Tibial nerve (tissue), 4 donors: ENCODE data around the gene C19orf33. TPM values are rescaled to one million over a fixed set of nuclear protein-coding genes. Genes with fewer than 3 reads are reported as not detected.

ENCODE experiments used
- DNase-seq, 2 donors: peaks; one replicate each; pipeline ENCODE4 v3.0.0-alpha.2; 2019; ENCODE audit warnings: low spot score in 2 of 2
- H3K27ac ChIP-seq, 4 donors: fragments of 200-600 bp; sonication (generic) in 3 of 4; one replicate each; pipeline ENCODE4 v1.5.1; 2017 to 2019; ENCODE audit warnings: mild to moderate bottlenecking in 1 of 4
- H3K27me3 ChIP-seq, 2 donors: fragments of 200-600 bp; sonication (generic) in 1 of 2; one replicate each; pipeline versions ENCODE4 v1.5.1 to v1.6.0; 2017 to 2019
- H3K36me3 ChIP-seq, 3 donors: fragments of 200-600 bp; sonication (generic); one replicate each; pipeline ENCODE4 v1.5.1; 2018 to 2019
- H3K4me1 ChIP-seq, 4 donors: fragments of 200-600 bp; sonication (generic) in 3 of 4; one replicate each; pipeline ENCODE4 v1.5.1; 2017 to 2019
- H3K4me3 ChIP-seq, 4 donors: fragments of 200-600 bp; sonication (generic) in 3 of 4; one replicate each; pipeline ENCODE4 v1.5.1; 2017 to 2019; ENCODE audit warnings: mild to moderate bottlenecking in 1 of 4, moderate library complexity in 1 of 4
- H3K9me3 ChIP-seq, 4 donors: fragments of 200-600 bp; sonication (generic) in 3 of 4; one replicate each; pipeline ENCODE4 v1.5.1; 2017 to 2019
- CTCF ChIP-seq, 5 experiments: fragments of 200-600 bp in 3 of 5; fragments of 450-650 bp in 2 of 5; sonication (generic) in 3 of 5; IDR thresholded peaks; one replicate each; pipeline ENCODE4 v1.5.1; 2016 to 2019; ENCODE audit warnings: antibody characterized with exemption in 5 of 5, mild to moderate bottlenecking in 3 of 5, moderate library complexity in 2 of 5
- EP300 ChIP-seq, 2 donors: sonication (generic); formaldehyde crosslinking; IDR thresholded peaks; one replicate each; pipeline ENCODE4 v1.6.1; 2017; ENCODE audit warnings: antibody characterized with exemption in 2 of 2, mild to moderate bottlenecking in 1 of 2
- POLR2A ChIP-seq, 2 donors: fragments of 450-650 bp; IDR thresholded peaks; one replicate each; pipeline ENCODE4 v1.6.1; 2017; ENCODE audit warnings: antibody characterized with exemption in 2 of 2, mild to moderate bottlenecking in 2 of 2, moderate library complexity in 2 of 2
- WGBS, 2 donors: methylation state at CpG; one replicate each; pipeline ENCODE4 v1.1.5; 2018; 5-methylcytosine and 5-hydroxymethylcytosine counted together
- total RNA-seq, 4 donors: library from RNA; depleted of rRNA; stranded (reverse); fragments of >200 nt; gene quantifications; one replicate each; pipeline ENCODE4 v1.1.0, GENCODE V29; 2016

The C19orf33 gene
- total RNA-seq, 4 donors from 2014 or later: 76.8 to 627 (median 335) TPM

GRCh38 chr19:38308926-38309614 is 5.0 kb downstream of the C19orf33 start:
- H3K9me3 ChIP-seq: no peaks in the 10 kb centered on the region
- whole genome bisulfite sequencing, 2 donors: 84 to 86% methylated on average over 21 to 24 of the region's 24 CpGs
- no peak overlapping the region for H3K27ac ChIP-seq
- H3K36me3 ChIP-seq: peaks cover 0 to 66% (median 0%) of the 10 kb centered on the region in 3 donors
- H3K4me3 ChIP-seq: no peak overlapping the region
- no peaks in the 10 kb centered on the region for H3K27me3 ChIP-seq
- peaks cover 0 to 3% (median 0%) of the 10 kb centered on the region in 4 donors for H3K4me1 ChIP-seq
- DNase-seq: no peak
- no peak for TF ChIP-seq CTCF (IDR thresholded peaks at IDR 0.05)
- no peak for TF ChIP-seq POLR2A (IDR thresholded peaks at IDR 0.05)
- no peak for TF ChIP-seq EP300 (IDR thresholded peaks at IDR 0.05)

- no peak for TF ChIP-seq POLR2A (IDR thresholded peaks at IDR 0.05)
- no peak for TF ChIP-seq CTCF (IDR thresholded peaks at IDR 0.05)
- no peak for TF ChIP-seq EP300 (IDR thresholded peaks at IDR 0.05)
- H3K9me3 ChIP-seq: no peaks in the 10 kb centered on the region
- H3K4me3 ChIP-seq: no peak overlapping the region
- peaks cover 0 to 5% (median 0%) of the 10 kb centered on the region in 4 donors for H3K4me1 ChIP-seq
- H3K36me3 ChIP-seq: peaks cover 0 to 59% (median 0%) of the 10 kb centered on the region in 3 donors
- no peak for DNase-seq
- H3K27me3 ChIP-seq: no peaks in the 10 kb centered on the region
- no peak overlapping the region for H3K27ac ChIP-seq
- WGBS, 2 donors: 94 to 100% methylated on average over 3 of the region's 3 CpGs
These were observed 5.7 kb downstream of the C19orf33 start for GRCh38 chr19:38309615-38310278.

GRCh38 chr19:38310279-38310670 is 6.2 kb downstream of the C19orf33 start:
- WGBS, 2 donors: 78 to 98% methylated on average over 2 of the region's 2 CpGs
- no peak for DNase-seq

GRCh38 chr19:38310986-38311385 is 6.9 kb downstream of the C19orf33 start:
- DNase-seq: no peak
- no peak overlapping the region for H3K27ac ChIP-seq
- TF ChIP-seq POLR2A (IDR thresholded peaks at IDR 0.05) (no peak), EP300 (IDR thresholded peaks at IDR 0.05) (no peak)
- peaks cover 0 to 47% (median 0%) of the 10 kb centered on the region in 3 donors for H3K36me3 ChIP-seq
- WGBS, 2 donors: 95 to 98% methylated on average over 6 of the region's 6 CpGs
- H3K9me3 ChIP-seq: no peaks in the 10 kb centered on the region
- no peaks in the 10 kb centered on the region for H3K27me3 ChIP-seq
- no peak overlapping the region for H3K4me3 ChIP-seq
- peaks cover 0 to 9% (median 2%) of the 10 kb centered on the region in 4 donors for H3K4me1 ChIP-seq

More at GRCh38 chr19:38310279-38310670, 6.2 kb downstream of the C19orf33 start:
- no peaks in the 10 kb centered on the region for H3K27me3 ChIP-seq
- no peak overlapping the region for H3K27ac ChIP-seq
- H3K36me3 ChIP-seq: peaks cover 0 to 54% (median 0%) of the 10 kb centered on the region in 3 donors
- no peak overlapping the region for H3K4me3 ChIP-seq
- TF ChIP-seq EP300 (IDR thresholded peaks at IDR 0.05) (no peak), CTCF (IDR thresholded peaks at IDR 0.05) (no peak), POLR2A (IDR thresholded peaks at IDR 0.05) (no peak)
- no peaks in the 10 kb centered on the region for H3K9me3 ChIP-seq
- peaks cover 0 to 7% (median 2%) of the 10 kb centered on the region in 4 donors for H3K4me1 ChIP-seq

GRCh38 chr19:38315657-38316476 is 11.8 kb downstream of the C19orf33 start, which contains the start of gene YIF1B:
Gene YIF1B (minus strand): TSS chr19:38315947. CDS start chr19:38315917, 30 bp downstream.
- H3K4me1 ChIP-seq: peaks cover 0 to 32% (median 14%) of the 10 kb centered on the region in 4 donors

More at GRCh38 chr19:38315657-38316476, 11.8 kb downstream of the C19orf33 start, which contains the start of gene YIF1B:
- H3K36me3 ChIP-seq: no peaks in the 10 kb centered on the region
- peak within 1 kb of the TSS; percentile 89 to 95 (median 90) for H3K27ac ChIP-seq
- WGBS, 2 donors: 0 to 1% methylated on average over 29 to 64 of the region's 64 CpGs
- peak; percentile 56 to 59 for TF ChIP-seq EP300 (IDR thresholded peaks at IDR 0.05)
- TF ChIP-seq CTCF (IDR thresholded peaks at IDR 0.05): peak in 1 of 5 experiments; percentile 16
- TF ChIP-seq POLR2A (IDR thresholded peaks at IDR 0.05): peak in 1 of 2 donors; percentile 59
- H3K4me3 ChIP-seq: peak within 1 kb of the TSS; percentile 48 to 71 (median 55)
- DNase-seq: peak; percentile 92 to 96
- H3K9me3 ChIP-seq: no peaks in the 10 kb centered on the region
- H3K27me3 ChIP-seq: peaks cover 0 to 8% of the 10 kb centered on the region in 2 donors
